AG09319 (cell line): ENCODE results near the gene SSBP2.

Experiments
- DNase-seq: peaks from one replicate; pipeline ENCODE4 v3.0.0-alpha.2; 2010; ENCODE audit warnings: low read depth; ENCODE audit errors: extremely low read depth
- TF ChIP-seq, protein P1 (sequence below): IDR thresholded peaks from 2 replicates; pipeline ENCODE4 v1.5.1; 2011; ENCODE audit warnings: low read depth, mild to moderate bottlenecking, inconsistent platforms, low read length, moderate library complexity

SSBP2 gene

DNA sequence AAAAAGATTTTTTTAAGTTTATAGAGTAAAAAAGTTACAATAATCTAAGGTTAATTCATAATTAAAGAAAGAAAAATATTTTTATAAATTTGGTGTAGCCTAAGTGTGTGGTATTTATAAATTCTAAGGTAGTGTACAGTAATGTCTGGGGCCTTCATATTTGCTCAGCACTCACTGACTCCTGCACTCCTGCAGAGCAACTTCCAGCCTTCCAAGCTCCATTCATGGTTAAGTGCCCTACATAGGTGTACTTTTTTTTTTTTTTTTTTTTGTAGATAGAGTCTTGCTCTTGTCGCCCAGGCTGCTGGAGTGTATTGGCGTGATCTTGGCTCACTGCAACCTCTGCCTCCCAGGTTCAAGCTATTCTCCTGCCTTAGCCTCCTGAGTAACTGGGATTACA lies 367.0 kb downstream of the SSBP2 start:
- TF ChIP-seq, protein P1, sequence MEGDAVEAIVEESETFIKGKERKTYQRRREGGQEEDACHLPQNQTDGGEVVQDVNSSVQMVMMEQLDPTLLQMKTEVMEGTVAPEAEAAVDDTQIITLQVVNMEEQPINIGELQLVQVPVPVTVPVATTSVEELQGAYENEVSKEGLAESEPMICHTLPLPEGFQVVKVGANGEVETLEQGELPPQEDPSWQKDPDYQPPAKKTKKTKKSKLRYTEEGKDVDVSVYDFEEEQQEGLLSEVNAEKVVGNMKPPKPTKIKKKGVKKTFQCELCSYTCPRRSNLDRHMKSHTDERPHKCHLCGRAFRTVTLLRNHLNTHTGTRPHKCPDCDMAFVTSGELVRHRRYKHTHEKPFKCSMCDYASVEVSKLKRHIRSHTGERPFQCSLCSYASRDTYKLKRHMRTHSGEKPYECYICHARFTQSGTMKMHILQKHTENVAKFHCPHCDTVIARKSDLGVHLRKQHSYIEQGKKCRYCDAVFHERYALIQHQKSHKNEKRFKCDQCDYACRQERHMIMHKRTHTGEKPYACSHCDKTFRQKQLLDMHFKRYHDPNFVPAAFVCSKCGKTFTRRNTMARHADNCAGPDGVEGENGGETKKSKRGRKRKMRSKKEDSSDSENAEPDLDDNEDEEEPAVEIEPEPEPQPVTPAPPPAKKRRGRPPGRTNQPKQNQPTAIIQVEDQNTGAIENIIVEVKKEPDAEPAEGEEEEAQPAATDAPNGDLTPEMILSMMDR: no peak
- no peak for DNase-seq

DNA sequence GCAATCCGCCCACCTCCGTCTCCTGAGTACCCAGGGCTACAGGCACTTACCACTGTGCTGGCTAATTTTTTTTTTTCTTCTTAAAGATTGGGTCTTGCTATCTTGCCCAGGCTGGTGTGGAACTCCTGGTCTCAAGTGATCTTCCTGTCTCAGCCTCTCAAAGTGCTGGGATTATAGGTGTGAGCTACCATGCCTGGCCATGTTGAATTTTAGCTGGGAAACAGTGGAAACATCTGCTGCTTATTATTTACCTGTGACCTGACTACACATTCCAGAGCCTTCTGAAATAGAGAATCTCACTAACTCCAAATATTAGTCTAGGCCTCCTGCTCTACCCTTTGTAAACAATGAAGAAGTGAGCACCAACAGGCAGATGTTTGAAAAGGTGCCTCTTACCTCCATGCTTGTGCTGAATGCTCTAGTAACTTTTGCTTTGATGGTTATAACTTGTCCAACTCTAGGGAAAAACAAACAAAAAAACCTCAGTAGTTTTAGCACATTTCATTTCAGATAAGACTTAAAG lies 379.5 kb downstream of the SSBP2 start:
- DNase-seq: no peak
- TF ChIP-seq, protein P1: no peak

- TF ChIP-seq, protein P1: no peak
- no peak for DNase-seq
These were observed 380.0 kb downstream of the SSBP2 start for GRCh38 chr5:81370912-81371311.

- TF ChIP-seq, protein P1: no peak
- DNase-seq: no peak
These were observed 385.4 kb downstream of the SSBP2 start for GRCh38 chr5:81365541-81365940.

GRCh38 chr5:81363093-81363871 lies 387.6 kb downstream of the SSBP2 start:
- TF ChIP-seq, protein P1: no peak
- no peak for DNase-seq
